Gastrocnemius medialis (tissue), 4 donors: ENCODE measurements around the gene OSMR.
"Not testable (repeated sequence)": the region's sequence is repeated elsewhere in the genome, so short reads cannot be mapped to it uniquely, and the experiment has no call there.

Source experiments
- CTCF ChIP-seq, 5 experiments: fragments of 450-650 bp in 3 of 5; fragments of 200-600 bp in 2 of 5; sonication (generic) in 2 of 5; IDR thresholded peaks in 4 of 5; conservative IDR thresholded peaks in 1 of 5; 1 replicate in 4 of 5; 2 replicates in 1 of 5; pipeline ENCODE4 v1.5.1; 2016 to 2019; ENCODE audit warnings: antibody characterized with exemption in 5 of 5, mild to moderate bottlenecking in 3 of 5, moderate library complexity in 3 of 5
- POLR2A ChIP-seq, 2 donors: fragments of 450-650 bp; IDR thresholded peaks; one replicate each; pipeline ENCODE4 v1.6.1; 2017; ENCODE audit warnings: antibody characterized with exemption in 2 of 2, mild to moderate bottlenecking in 2 of 2, moderate library complexity in 2 of 2

- TF ChIP-seq CTCF (IDR thresholded peaks at IDR 0.05 in 4 of 5, conservative IDR thresholded peaks at IDR 0.05 in 1 of 5); POLR2A (IDR thresholded peaks at IDR 0.05): not testable (repeated sequence)
Measured at GRCh38 chr5:38851640-38852039, 5.8 kb downstream of the OSMR start.
